H1 (cell line): Measurements from ENCODE around the gene ATP8B3. TPM values are rescaled to one million over a fixed set of nuclear protein-coding genes. Genes with fewer than 3 reads are reported as not detected.
A peak's percentile ranks its signal among the peaks of the same experiment; 100 is the strongest.

Experiments used
- CTCF ChIA-PET: fragments of 300-600 bp; sonication (Branson Sonifier 250); formaldehyde crosslinking; loops from one replicate; lab custom pipeline; 2021; ENCODE audit not compliant: partially characterized antibody; lab: Charles Lee
- POLR2A ChIA-PET: fragments of 300-600 bp; sonication (Branson Sonifier 250); formaldehyde crosslinking; loops from one replicate; lab custom pipeline; 2021; ENCODE audit warnings: inconsistent platforms; ENCODE audit not compliant: partially characterized antibody; lab: Charles Lee
- DNase-seq, 2 experiments: peaks; one replicate each; pipeline versions ENCODE4 v3.0.0 to v3.0.0-alpha.2; 2010 to 2022; ENCODE audit warnings: low spot score in 2 of 2, low read depth in 1 of 2, mixed read lengths in 1 of 2
- FAIRE-seq: peaks from 2 replicates; lab custom pipeline; 2011; peaks lifted over from hg19 to GRCh38; lab: Jason Lieb, UNC
- H2AFZ ChIP-seq: 2 replicates; pipeline ENCODE4 v1.8.1; 2012; ENCODE audit warnings: low read length, inconsistent platforms
- H2AK5ac ChIP-seq: 2 replicates; pipeline ENCODE4 v1.6.1; 2013; ENCODE audit warnings: low read depth, low read length
- H2BK120ac ChIP-seq: replicated peaks from 2 replicates; pipeline ENCODE3; 2013; ENCODE audit warnings: low read depth, low read length, inconsistent platforms
- H2BK12ac ChIP-seq: 2 replicates; pipeline ENCODE4 v1.6.1; 2013; ENCODE audit warnings: low read depth, low read length
- H2BK15ac ChIP-seq: 2 replicates; pipeline ENCODE4 v1.6.1; 2013; ENCODE audit warnings: low read length
- H2BK20ac ChIP-seq: 2 replicates; pipeline ENCODE4 v1.6.1; 2013; ENCODE audit warnings: low read length
- H2BK5ac ChIP-seq: 2 replicates; pipeline ENCODE4 v1.6.1; 2013; ENCODE audit warnings: low read depth, low read length
- H3K14ac ChIP-seq: 2 replicates; pipeline ENCODE4 v1.6.1; 2013; ENCODE audit warnings: inconsistent platforms; ENCODE audit not compliant: insufficient read length
- H3K18ac ChIP-seq: 2 replicates; pipeline ENCODE4 v1.6.1; 2013; ENCODE audit warnings: low read length; ENCODE audit errors: extremely low read depth
- H3K23ac ChIP-seq: 2 replicates; pipeline ENCODE4 v1.6.1; 2013; ENCODE audit warnings: inconsistent platforms; ENCODE audit not compliant: insufficient read length
- H3K23me2 ChIP-seq: 2 replicates; pipeline ENCODE4 v1.6.1; 2013; ENCODE audit warnings: low read depth, low read length
- H3K27ac ChIP-seq: 2 replicates; pipeline ENCODE4 v1.6.1; 2011; ENCODE audit warnings: low read depth, low read length, inconsistent platforms
- H3K27me3 ChIP-seq, 4 experiments: replicated peaks in 1 of 4; 1 replicate in 1 of 4; 2 replicates in 3 of 4; pipeline versions ENCODE4 v1.6.1 to v1.8.1; 2011 to 2013; ENCODE audit warnings: low read length in 3 of 4, mild to moderate bottlenecking in 3 of 4, inconsistent platforms in 2 of 4, mixed read lengths in 2 of 4, moderate library complexity in 1 of 4; ENCODE audit not compliant: control insufficient read depth in 3 of 4, insufficient read depth in 3 of 4; ENCODE audit errors: extremely low read depth in 1 of 4
- H3K36me3 ChIP-seq, 4 experiments: 2 replicates each; pipeline versions ENCODE4 v1.6.1 to v1.8.1; 2011 to 2013; ENCODE audit warnings: mild to moderate bottlenecking in 4 of 4, low read length in 3 of 4, moderate library complexity in 2 of 4, control low read depth in 1 of 4, inconsistent platforms in 1 of 4; ENCODE audit not compliant: insufficient read depth in 4 of 4, control insufficient read depth in 2 of 4
- H3K4ac ChIP-seq: replicated peaks from 2 replicates; pipeline ENCODE3; 2013; ENCODE audit warnings: low read length, low read depth, mixed read lengths, inconsistent platforms; ENCODE audit not compliant: insufficient read length
- H3K4me1 ChIP-seq, 4 experiments: replicated peaks in 1 of 4; 1 replicate in 1 of 4; 2 replicates in 3 of 4; pipeline versions ENCODE4 v1.6.1 to v1.8.1; 2011 to 2013; ENCODE audit warnings: low read length in 3 of 4, inconsistent platforms in 2 of 4, mixed read lengths in 1 of 4; ENCODE audit not compliant: insufficient read depth in 4 of 4, control insufficient read depth in 3 of 4
- H3K4me2 ChIP-seq, 2 experiments: 2 replicates each; pipeline versions ENCODE4 v1.6.1 to v1.8.1; 2011 to 2013; ENCODE audit warnings: low read depth in 2 of 2, low read length in 2 of 2, control low read depth in 1 of 2, inconsistent platforms in 1 of 2, mild to moderate bottlenecking in 1 of 2; ENCODE audit not compliant: insufficient read depth in 1 of 2
- H3K4me3 ChIP-seq, 4 experiments: fragments of 200-600, 300-600 bp in 1 of 4; sonication (generic), shearing (Covaris generic), sonication (Bioruptor Twin) in 1 of 4; 2 replicates each; pipeline versions ENCODE4 v1.5.1 to v1.8.1; 2011 to 2016; ENCODE audit warnings: low read length in 4 of 4, low read depth in 3 of 4, control low read depth in 2 of 4, inconsistent platforms in 2 of 4, mild to moderate bottlenecking in 2 of 4, mixed read lengths in 1 of 4, moderate library complexity in 1 of 4; ENCODE audit not compliant: insufficient read depth in 2 of 4; ENCODE audit errors: extremely low read depth in 1 of 4
- H3K56ac ChIP-seq: replicated peaks from 2 replicates; pipeline ENCODE3; 2013; ENCODE audit warnings: low read depth, mild to moderate bottlenecking, mixed read lengths, low read length, inconsistent platforms; ENCODE audit not compliant: insufficient read length
- H3K79me1 ChIP-seq: 2 replicates; pipeline ENCODE4 v1.6.1; 2013; ENCODE audit warnings: low read depth, low read length, control low read depth
- H3K79me2 ChIP-seq, 2 experiments: 2 replicates each; pipeline versions ENCODE4 v1.6.1 to v1.8.1; 2012 to 2013; ENCODE audit warnings: low read length in 2 of 2, mild to moderate bottlenecking in 2 of 2, inconsistent platforms in 1 of 2; ENCODE audit not compliant: insufficient read depth in 2 of 2, control insufficient read depth in 1 of 2
- H3K9ac ChIP-seq, 4 experiments: replicated peaks in 1 of 4; 1 replicate in 1 of 4; 2 replicates in 3 of 4; pipeline versions ENCODE4 v1.6.1 to v1.8.1; 2011 to 2013; ENCODE audit warnings: low read depth in 3 of 4, low read length in 3 of 4, control low read depth in 2 of 4, mild to moderate bottlenecking in 2 of 4, moderate library complexity in 2 of 4, inconsistent platforms in 1 of 4; ENCODE audit errors: extremely low read depth in 1 of 4
- H3K9me3 ChIP-seq, 2 experiments: 2 replicates each; pipeline versions ENCODE4 v1.6.1 to v1.8.1; 2012 to 2013; ENCODE audit warnings: mild to moderate bottlenecking in 2 of 2, moderate library complexity in 2 of 2, control low read depth in 1 of 2, inconsistent platforms in 1 of 2, low read depth in 1 of 2, low read length in 1 of 2, mixed read lengths in 1 of 2; ENCODE audit not compliant: insufficient read depth in 2 of 2
- H4K20me1 ChIP-seq, 2 experiments: replicated peaks in 1 of 2; 2 replicates each; pipeline versions ENCODE3 to v1.8.1; 2011 to 2013; ENCODE audit warnings: inconsistent platforms in 2 of 2, low read length in 2 of 2, mild to moderate bottlenecking in 1 of 2; ENCODE audit not compliant: insufficient read depth in 2 of 2, control insufficient read depth in 1 of 2
- H4K5ac ChIP-seq: 2 replicates; pipeline ENCODE4 v1.6.1; 2013; ENCODE audit warnings: low read length, low read depth, mixed read lengths, inconsistent platforms; ENCODE audit not compliant: insufficient read length
- H4K8ac ChIP-seq: 2 replicates; pipeline ENCODE4 v1.8.0; 2013; ENCODE audit warnings: mild to moderate bottlenecking, moderate library complexity, low read length, inconsistent platforms; ENCODE audit not compliant: insufficient read depth; ENCODE audit errors: extremely low read depth
- H4K91ac ChIP-seq: replicated peaks from 2 replicates; pipeline ENCODE3; 2013; ENCODE audit warnings: low read length, mixed read lengths, inconsistent platforms; ENCODE audit not compliant: insufficient read length
- ATF2 ChIP-seq: IDR thresholded peaks from 2 replicates; pipeline ENCODE4 v1.6.1; 2012; ENCODE audit warnings: low read length, inconsistent platforms
- BCL11A ChIP-seq, 2 experiments: IDR thresholded peaks; one replicate each; pipeline ENCODE4 v1.6.1; 2011; ENCODE audit warnings: low read depth in 2 of 2, low read length in 2 of 2, mild to moderate bottlenecking in 2 of 2
- CTBP2 ChIP-seq: IDR thresholded peaks from 2 replicates; pipeline ENCODE4 v1.7.0; 2011; ENCODE audit warnings: borderline replicate concordance, mild to moderate bottlenecking, moderate library complexity, mixed read lengths, low read length; ENCODE audit not compliant: insufficient read depth, insufficient read length
- EZH2 ChIP-seq: fragments of 200-600 bp; sonication (generic); IDR thresholded peaks from 2 replicates; pipeline ENCODE4 v1.7.1; 2012; ENCODE audit warnings: low read depth, mild to moderate bottlenecking, moderate library complexity, low read length, inconsistent platforms; ENCODE audit not compliant: severe bottlenecking
- GABPA ChIP-seq: IDR thresholded peaks from 2 replicates; pipeline ENCODE4 v1.6.1; 2011; ENCODE audit warnings: mild to moderate bottlenecking, low read length, moderate library complexity, borderline replicate concordance; ENCODE audit not compliant: insufficient read depth
- NRF1 ChIP-seq: IDR thresholded peaks from 2 replicates; pipeline ENCODE4 v1.6.1; 2011; ENCODE audit warnings: mild to moderate bottlenecking, low read depth, low read length, improper control_type of control experiment
- POLR2A ChIP-seq, 2 experiments: IDR thresholded peaks; 1 replicate in 1 of 2; 2 replicates in 1 of 2; pipeline ENCODE4 v1.6.1; 2011; ENCODE audit warnings: low read depth in 2 of 2, low read length in 2 of 2, mild to moderate bottlenecking in 2 of 2; ENCODE audit errors: control extremely low read depth in 1 of 2
- RFX5 ChIP-seq: IDR thresholded peaks from 2 replicates; pipeline ENCODE4 v1.6.1; 2011; ENCODE audit warnings: low read depth, low read length, improper control_type of control experiment, borderline replicate concordance
- SAP30 ChIP-seq: fragments of 300-600 bp; sonication (generic); IDR thresholded peaks from 2 replicates; pipeline ENCODE4 v1.7.1; 2012; ENCODE audit warnings: low read length, moderate library complexity, mild to moderate bottlenecking, inconsistent platforms; ENCODE audit not compliant: insufficient read depth, insufficient replicate concordance
- WGBS, 2 experiments: shearing (Covaris generic) in 1 of 2; methylation state at CpG; one replicate each; pipeline versions ENCODE4 v1.1.6 to v1.1.7; 2013 to 2015; ENCODE audit warnings: low lambda C conversion rate in 2 of 2, mixed read lengths in 2 of 2, inconsistent platforms in 1 of 2, low coverage in 1 of 2, missing lambda C conversion rate in 1 of 2; ENCODE audit not compliant: insufficient replicate concordance in 2 of 2, insufficient coverage in 1 of 2, insufficient read length in 1 of 2; ENCODE audit errors: extremely low coverage in 1 of 2, missing lambda C conversion rate in 1 of 2; 5-methylcytosine and 5-hydroxymethylcytosine counted together
- polyA plus RNA-seq, 7 experiments: library from polyadenylated mRNA; depleted of rRNA in 3 of 7; stranded (reverse) in 5 of 7; unstranded in 2 of 7; fragments of >200 nt in 5 of 7; fragments of 200-250 nt in 2 of 7; gene quantifications; 1 replicate in 5 of 7; 2 replicates in 1 of 7; 4 replicates in 1 of 7; pipeline versions ENCODE4 v1.2.1 to v1.2.3, GENCODE V29; 2011 to 2013; ENCODE audit warnings: missing spikeins in 2 of 7, mixed read lengths in 2 of 7
- total RNA-seq: library from RNA; stranded (reverse); fragmentation: NEBNext Ultra II Directional; extraction: Animal tissue kit (Norgen Biotek cat#: 25700); gene quantifications from 2 replicates; pipeline ENCODE4 v1.2.1, GENCODE V29; 2021
- TF ChIP-seq, protein P1 (sequence below): IDR thresholded peaks from 2 replicates; pipeline ENCODE4 v1.6.1; 2012; ENCODE audit warnings: inconsistent platforms

The ATP8B3 gene
- total and polyA plus RNA-seq, 2 of the 8 experiments (the other 6 are each of a cell fraction or from before 2014, with no cell fraction given) = 4.1 to 9.3 TPM

DNA sequence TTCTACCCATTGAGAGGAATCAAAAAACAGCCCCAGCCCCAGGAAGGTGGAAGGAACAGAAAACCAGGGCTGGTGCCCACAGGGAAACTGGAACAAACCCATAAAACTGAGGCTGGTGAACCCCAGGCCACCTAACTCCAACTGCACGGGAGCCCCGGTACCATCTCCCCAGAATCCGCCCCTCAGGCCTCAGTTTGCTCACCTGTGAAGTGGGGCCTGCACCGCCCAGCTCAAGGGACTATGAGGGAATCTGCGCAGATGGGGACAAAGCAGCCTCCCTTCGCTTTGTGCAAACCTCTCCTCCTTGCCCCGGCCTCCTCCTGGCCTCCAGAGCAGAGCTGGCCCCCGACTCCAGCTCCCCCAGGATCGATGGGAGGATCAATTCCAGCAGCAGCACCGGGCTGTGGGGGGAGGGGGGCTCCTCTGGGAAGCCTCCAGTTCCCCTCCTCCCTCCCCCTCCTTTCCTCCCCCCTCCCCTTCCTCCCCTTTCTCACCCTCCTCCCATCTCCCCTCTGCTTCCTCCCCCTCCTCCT lies 67.9 kb downstream of the ATP8B3 start:
- Histone ChIP-seq H3K27me3 (peaks cover 34 to 53% (median 46%) of the 10 kb centered on the region in 4 experiments), H3K23ac (no peak overlapping the region), H3K23me2 (peaks cover 5% of the 10 kb centered on the region; the same call in 1 of the 2 replicates), H3K4ac (no peak overlapping the region), H3K4me1 (peaks cover 0 to 39% (median 27%) of the 10 kb centered on the region in 4 experiments; a peak in 6 of 7 replicates), H2AFZ (no peak overlapping the region), H3K9me3 (peaks cover 0 to 3% of the 10 kb centered on the region in 2 experiments; a peak in 1 of 4 replicates), H4K8ac (no peak overlapping the region), H2BK20ac (no peak overlapping the region), H3K9ac (no peak overlapping the region), H3K56ac (no peak overlapping the region), H2BK120ac (no peak overlapping the region), H4K5ac (no peak overlapping the region), H2BK15ac (no peak overlapping the region), H3K79me1 (no peaks in the 10 kb centered on the region), H3K18ac (no peak overlapping the region), H4K20me1 (peaks cover 0 to 4% of the 10 kb centered on the region in 2 experiments), H3K14ac (no peak overlapping the region), H2BK12ac (no peak overlapping the region), H2BK5ac (no peak overlapping the region), H4K91ac (no peak overlapping the region), H3K4me2 (0 out of 4 replicates have a peak overlapping the region, but pooled peaks of 1 of the 2 experiments have one; percentile 70), H3K79me2 (no peaks in the 10 kb centered on the region), H3K27ac (no peak overlapping the region), H2AK5ac (no peak overlapping the region), H3K36me3 (peaks cover 0 to 8% (median 0%) of the 10 kb centered on the region in 4 experiments; a peak in 1 of 8 replicates), H3K4me3 (no peak overlapping the region)
- 84% methylated on average over 6 of the region's 10 CpGs; no CpG with 5 or more reads in 1 of the 2 experiments for WGBS, 2 experiments
- ChIA-PET CTCF (interaction anchor here (0.7 to 5.2 kb wide), 5 partner anchors 22 to 72 kb away, joined by 3 to 26 read pairs (median 6); no protein-coding TSS in a partner anchor), POLR2A (interaction anchor here (1.1 to 2.1 kb wide), 3 partner anchors 10 to 46 kb away, joined by 3 to 6 read pairs (median 4); no protein-coding TSS in a partner anchor)
- no peak for DNase-seq
- no peak for FAIRE-seq
- TF ChIP-seq GABPA (no peak), ATF2 (no peak), SAP30 (no peak), POLR2A (IDR thresholded peaks at IDR 0.05; ENCODE audit: control extremely low read depth in 1 of 2, low read depth in 2 of 2, low read length in 2 of 2) (no peak), CTBP2 (no peak), BCL11A (IDR thresholded peaks at IDR 0.05; ENCODE audit: low read depth in 2 of 2, low read length in 2 of 2) (no peak), NRF1 (no peak), EZH2 (no peak), RFX5 (no peak)
- TF ChIP-seq, protein P1, sequence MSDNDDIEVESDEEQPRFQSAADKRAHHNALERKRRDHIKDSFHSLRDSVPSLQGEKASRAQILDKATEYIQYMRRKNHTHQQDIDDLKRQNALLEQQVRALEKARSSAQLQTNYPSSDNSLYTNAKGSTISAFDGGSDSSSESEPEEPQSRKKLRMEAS = no peak
